PC-9 (cell line): ENCODE results near the gene DAGLB. TPM values are rescaled to one million over a fixed set of nuclear protein-coding genes. Genes with fewer than 3 reads are reported as not detected.

Source experiments
- BruUV-seq: library from RNA; stranded (reverse); fragments of 400-500 nt; replicated peaks from 2 replicates; lab custom pipeline; 2021; lab: Mats Ljungman, UMichigan
- CTCF ChIA-PET: fragments of 300-600 bp; sonication (Branson Sonifier 250); formaldehyde crosslinking; loops from one replicate; lab custom pipeline; 2022; ENCODE audit warnings: antibody characterized with exemption; lab: Charles Lee
- POLR2A ChIA-PET: fragments of 300-600 bp; sonication (Branson Sonifier 250); formaldehyde crosslinking; loops from one replicate; lab custom pipeline; 2022; ENCODE audit warnings: antibody characterized with exemption; ENCODE audit not compliant: unreplicated experiment; lab: Charles Lee
- DNase-seq, 2 experiments: peaks; one replicate each; pipeline versions ENCODE4 v3.0.0 to v3.0.0-alpha.2; 2015 to 2022; ENCODE audit warnings: mixed read lengths in 1 of 2
- H2AFZ ChIP-seq: fragments of 200-600 bp; sonication (generic); 2 replicates; pipeline ENCODE4 v1.8.1; 2017; ENCODE audit warnings: antibody characterized with exemption
- H3F3A ChIP-seq: fragments of 200-600 bp; sonication (generic); 2 replicates; pipeline ENCODE4 v1.8.1; 2017; ENCODE audit warnings: antibody characterized with exemption, mild to moderate bottlenecking, low read depth; ENCODE audit not compliant: insufficient read depth
- H3K27ac ChIP-seq: fragments of 200-600 bp; sonication (generic); 2 replicates; pipeline ENCODE4 v1.6.1; 2016; ENCODE audit warnings: mixed run types
- H3K27me3 ChIP-seq: fragments of 200-600 bp; sonication (generic); 2 replicates; pipeline ENCODE4 v1.6.1; 2016; ENCODE audit warnings: low read depth, mixed run types; ENCODE audit not compliant: insufficient read depth
- H3K36me3 ChIP-seq: fragments of 200-600 bp; sonication (generic); 2 replicates; pipeline ENCODE4 v1.6.1; 2016; ENCODE audit warnings: low read depth, mixed run types
- H3K4me1 ChIP-seq: fragments of 200-600 bp; sonication (generic); replicated peaks from 2 replicates; pipeline ENCODE4 v1.6.1; 2016; ENCODE audit warnings: mixed run types; ENCODE audit not compliant: insufficient read depth
- H3K4me2 ChIP-seq: fragments of 200-600 bp; sonication (generic); 2 replicates; pipeline ENCODE4 v1.6.1; 2017; ENCODE audit warnings: mixed run types
- H3K4me3 ChIP-seq: fragments of 200-600 bp; sonication (generic); 2 replicates; pipeline ENCODE4 v1.6.1; 2016; ENCODE audit warnings: mixed run types
- H3K79me2 ChIP-seq: fragments of 200-600 bp; sonication (generic); 2 replicates; pipeline ENCODE4 v1.6.1; 2017; ENCODE audit warnings: low read depth, mixed run types
- H3K9me2 ChIP-seq: fragments of 200-600 bp; sonication (generic); 2 replicates; pipeline ENCODE4 v1.8.1; 2017; ENCODE audit warnings: mild to moderate bottlenecking; ENCODE audit not compliant: insufficient read depth
- H3K9me3 ChIP-seq: fragments of 200-600 bp; sonication (generic); 2 replicates; pipeline ENCODE4 v1.8.1; 2016; ENCODE audit warnings: low read depth; ENCODE audit not compliant: insufficient read depth
- H4K20me1 ChIP-seq: fragments of 200-600 bp; sonication (generic); 2 replicates; pipeline ENCODE4 v1.8.1; 2017; ENCODE audit not compliant: insufficient read depth
- CTCF ChIP-seq: fragments of 200-600 bp; sonication (generic); conservative IDR thresholded peaks from 2 replicates; pipeline ENCODE4 v1.6.1; 2017; ENCODE audit warnings: mixed run types, antibody characterized with exemption, mild to moderate bottlenecking, moderate library complexity
- EZH2 ChIP-seq: fragments of 200-600 bp; sonication (generic); IDR thresholded peaks from 2 replicates; pipeline ENCODE4 v1.8.0; 2017; ENCODE audit warnings: antibody characterized with exemption, low read depth
- intact Hi-C: fragments of 100-400 bp; cut with micrococcal nuclease; formaldehyde crosslinking; loops from one replicate; pipeline ENCODE4 v1.10.0; 2022; ENCODE audit not compliant: unreplicated experiment
- total RNA-seq: library from RNA; stranded (reverse); gene quantifications from 2 replicates; pipeline ENCODE4 v1.2.3, GENCODE V29; 2021

The DAGLB gene
- total RNA-seq, 1 experiment from 2014 or later: 46.7 TPM

- POLR2A ChIA-PET: interaction anchor here (0.6 kb wide), 1 partner anchor 9 kb away, joined by 16 read pairs; the partner anchor contains the start of gene DAGLB
- intact Hi-C loops: loop anchor here (5.0 kb wide), 2 partner anchors 431 to 581 kb away; partner anchors contain the start of genes AIMP2 and PMS2
- Histone ChIP-seq H3K9me2 (no peaks in the 10 kb centered on the region), H3K27me3 (no peaks in the 10 kb centered on the region), H4K20me1 (peaks cover 12% of the 10 kb centered on the region; the same call in 1 of the 2 replicates), H2AFZ (no peak overlapping the region), H3K4me3 (no peak overlapping the region), H3F3A (peaks cover 21% of the 10 kb centered on the region; the same call in 1 of the 2 replicates), H3K4me1 (peaks cover 14% of the 10 kb centered on the region), H3K4me2 (no peak overlapping the region), H3K27ac (no peak overlapping the region), H3K79me2 (peaks cover 84% of the 10 kb centered on the region), H3K36me3 (peaks cover 29% of the 10 kb centered on the region), H3K9me3 (no peaks in the 10 kb centered on the region)
- CTCF ChIA-PET: interaction anchor here (0.7 kb wide), 1 partner anchor 151 kb away, joined by 5 read pairs; no protein-coding TSS in a partner anchor
- TF ChIP-seq EZH2 (no peak), CTCF (no peak)
- BruUV-seq: no TSS peak
- DNase-seq: no peak
Measured at GRCh38 chr7:6438427-6438826, 9.3 kb downstream of the DAGLB start.

GRCh38 chr7:6437251-6437650 lies 10.5 kb downstream of the DAGLB start:
- no peak overlapping the region for H3K27ac ChIP-seq
- intact Hi-C loops: loop anchor here (5.0 kb wide), 2 partner anchors 430 to 580 kb away; partner anchors contain the start of genes AIMP2 and PMS2

GRCh38 chr7:6436385-6436685 lies 11.4 kb downstream of the DAGLB start:
- Histone ChIP-seq H3K79me2 (peaks cover 67% of the 10 kb centered on the region), H3K27ac (no peak overlapping the region), H3K4me2 (no peak overlapping the region), H3K4me1 (peaks cover 12% of the 10 kb centered on the region), H3K9me3 (no peaks in the 10 kb centered on the region), H3K9me2 (no peaks in the 10 kb centered on the region), H3F3A (peaks cover 15% of the 10 kb centered on the region; the same call in 1 of the 2 replicates), H4K20me1 (peaks cover 12% of the 10 kb centered on the region), H2AFZ (no peak overlapping the region), H3K27me3 (no peaks in the 10 kb centered on the region), H3K4me3 (no peak overlapping the region), H3K36me3 (peaks cover 25% of the 10 kb centered on the region; the same call in 1 of the 2 replicates)
- CTCF ChIA-PET: interaction anchor here (0.7 kb wide), 1 partner anchor 439 kb away, joined by 4 read pairs; no protein-coding TSS in a partner anchor
- no peak for DNase-seq
- TF ChIP-seq EZH2 (no peak), CTCF (no peak)
- no TSS peak for BruUV-seq
- POLR2A ChIA-PET: interaction anchor here (0.5 kb wide), 2 partner anchors 19 to 406 kb away, joined by 3 read pairs; no protein-coding TSS in a partner anchor
- intact Hi-C loops: loop anchor here (5.0 kb wide), 2 partner anchors 429 to 579 kb away; partner anchors contain the start of genes AIMP2 and PMS2

More at GRCh38 chr7:6437251-6437650, 10.5 kb downstream of the DAGLB start:
- H2AFZ ChIP-seq: no peak overlapping the region
- no peak overlapping the region for H3K4me3 ChIP-seq
- ChIA-PET CTCF (interaction anchor here (0.5 to 0.7 kb wide), 4 partner anchors 39 to 1430 kb away, joined by 3 to 12 read pairs (median 4); no protein-coding TSS in a partner anchor), POLR2A (no interaction called here)
- DNase-seq: no peak
- H3K4me2 ChIP-seq: no peak overlapping the region
- H3F3A ChIP-seq: peaks cover 15% of the 10 kb centered on the region; the same call in 1 of the 2 replicates
- H3K9me3 ChIP-seq: no peaks in the 10 kb centered on the region
- H3K9me2 ChIP-seq: no peaks in the 10 kb centered on the region
- TF ChIP-seq EZH2: no peak
- TF ChIP-seq CTCF: no peak
- peaks cover 25% of the 10 kb centered on the region for H3K36me3 ChIP-seq
- H3K27me3 ChIP-seq: no peaks in the 10 kb centered on the region
- peaks cover 12% of the 10 kb centered on the region; the same call in 1 of the 2 replicates for H4K20me1 ChIP-seq
- H3K79me2 ChIP-seq: peaks cover 76% of the 10 kb centered on the region
- no TSS peak for BruUV-seq
- H3K4me1 ChIP-seq: peaks cover 12% of the 10 kb centered on the region
